Measurements from ENCODE around the gene TMEM207. TPM values are rescaled to one million over a fixed set of nuclear protein-coding genes. Genes with fewer than 3 reads are reported as not detected.

The TMEM207 gene
- polyA plus RNA-seq, 4 donors, result 1.6 TPM; not detected in 3

DNA sequence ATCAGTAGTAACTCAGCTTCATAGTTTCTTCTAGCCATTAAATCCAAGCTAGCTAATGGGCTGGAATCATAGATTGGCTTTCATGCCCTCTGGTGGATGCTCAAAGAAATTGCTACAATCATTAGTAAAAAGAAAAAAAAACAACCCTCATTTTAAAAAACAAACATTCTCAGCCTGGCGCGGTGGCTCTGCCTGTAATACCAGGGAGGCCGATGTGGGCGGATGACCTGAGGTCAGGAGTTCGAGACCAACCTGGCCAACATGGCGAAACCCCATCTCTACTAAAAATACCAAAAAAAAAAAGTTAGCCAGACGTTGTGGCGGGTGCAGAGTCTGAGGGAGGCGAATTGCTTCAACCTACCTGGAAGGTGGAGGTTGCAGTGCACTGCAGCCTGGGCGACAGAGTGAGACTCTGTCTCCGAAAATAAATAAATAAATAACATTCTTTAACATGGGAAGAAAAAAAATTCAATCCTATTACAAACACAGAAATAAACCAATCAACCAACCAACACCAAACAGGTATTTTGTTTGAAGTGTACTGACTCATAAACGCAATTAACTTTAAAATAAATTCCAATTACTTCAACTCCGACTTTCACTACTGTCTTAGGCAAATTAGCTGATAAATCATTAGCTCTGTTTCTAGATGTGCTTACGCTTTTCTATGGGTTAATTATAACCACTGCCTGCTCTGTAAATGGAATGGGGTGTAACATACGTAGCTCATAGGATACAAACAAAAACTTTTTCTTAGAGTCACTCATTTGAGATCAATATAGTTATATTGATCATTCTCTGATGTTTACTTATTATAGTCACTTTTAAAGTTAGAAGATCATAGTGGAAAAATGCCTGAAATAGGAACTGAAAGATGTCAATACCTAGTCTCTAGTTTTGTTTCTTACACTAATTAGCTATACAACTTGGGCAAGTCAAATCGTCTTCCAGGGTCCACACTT is 24.9 kb downstream of the TMEM207 start:
- no peak for FAIRE-seq
- H3K36me3 ChIP-seq (ENCODE audit: control insufficient read depth in 3 of 3, insufficient read depth in 2 of 3, low read depth in 1 of 3, low read length in 3 of 3), result no peaks in the 10 kb centered on the region
- DNase-seq, result peak; percentile 39 to 64
- WGBS, 3 donors, result 8 to 25% (median 13%) methylated on average over 16 of the region's 16 CpGs
- no peaks in the 10 kb centered on the region for H3K4me1 ChIP-seq (ENCODE audit: control insufficient read depth in 3 of 3, insufficient read depth in 2 of 3, low read depth in 1 of 3, low read length in 2 of 3)
- H3K27ac ChIP-seq (ENCODE audit: low read depth in 1 of 3, low read length in 2 of 3), result no peak overlapping the region
- no peak overlapping the region for H3K4me3 ChIP-seq (ENCODE audit: low read depth in 1 of 3, low read length in 3 of 3)
- no peaks in the 10 kb centered on the region for H3K9me3 ChIP-seq (ENCODE audit: control insufficient read depth in 2 of 2, insufficient read depth in 1 of 2, low read depth in 1 of 2, low read length in 1 of 2)
- no peaks in the 10 kb centered on the region for H3K27me3 ChIP-seq (ENCODE audit: control insufficient read depth in 3 of 3, insufficient read depth in 3 of 3, low read length in 3 of 3)

DNA sequence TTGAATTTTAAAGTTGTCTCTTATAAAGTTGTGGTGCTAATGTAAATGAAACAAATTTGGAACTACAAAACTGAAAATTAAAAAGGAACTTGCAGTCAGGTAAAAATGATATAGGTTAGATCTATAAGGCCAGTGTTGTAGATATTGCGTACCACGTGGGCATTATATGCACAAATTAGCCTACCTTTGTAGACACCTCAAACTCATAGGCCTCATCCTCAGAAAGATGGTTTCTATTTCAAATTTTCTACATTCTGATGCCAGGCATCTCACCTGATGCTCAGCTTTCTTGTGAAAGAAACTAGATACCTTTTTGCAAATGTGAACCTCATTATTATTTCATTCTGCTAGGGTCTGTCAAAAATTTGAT is 25.6 kb downstream of the TMEM207 start:
- 53 to 60% (median 57%) methylated on average over 2 of the region's 2 CpGs for WGBS, 3 donors

DNA sequence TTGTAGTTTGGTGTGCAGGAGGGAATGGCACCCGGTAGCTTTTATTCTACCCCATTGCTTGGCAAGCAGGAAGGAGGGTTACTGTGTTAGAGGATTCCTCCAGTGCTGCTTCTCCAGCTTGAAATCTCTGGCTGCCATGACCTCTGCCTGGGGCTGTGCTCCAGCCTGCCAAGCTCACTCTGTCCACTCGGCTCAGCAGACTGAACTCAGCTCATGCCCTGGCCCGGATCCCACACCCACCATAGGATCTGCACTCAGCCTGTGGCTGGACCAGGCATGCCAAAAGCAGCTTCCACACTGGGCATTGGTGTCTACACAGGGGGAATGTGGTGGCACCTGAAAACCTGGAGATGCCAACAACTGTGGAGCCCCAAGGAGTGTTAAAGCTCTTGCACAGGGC is 35.4 kb downstream of the TMEM207 start:
- WGBS, 3 donors, result 80 to 87% (median 84%) methylated on average over 3 of the region's 3 CpGs
- Histone ChIP-seq H3K36me3 (ENCODE audit: control insufficient read depth in 3 of 3, insufficient read depth in 2 of 3, low read depth in 1 of 3, low read length in 3 of 3) (no peaks in the 10 kb centered on the region), H3K27ac (ENCODE audit: low read depth in 1 of 3, low read length in 2 of 3) (no peak overlapping the region), H3K4me3 (ENCODE audit: low read depth in 1 of 3, low read length in 3 of 3) (no peak overlapping the region), H3K27me3 (ENCODE audit: control insufficient read depth in 3 of 3, insufficient read depth in 3 of 3, low read length in 3 of 3) (no peaks in the 10 kb centered on the region), H3K9me3 (ENCODE audit: control insufficient read depth in 2 of 2, insufficient read depth in 1 of 2, low read depth in 1 of 2, low read length in 1 of 2) (peaks cover 0 to 14% of the 10 kb centered on the region in 2 donors), H3K4me1 (ENCODE audit: control insufficient read depth in 3 of 3, insufficient read depth in 2 of 3, low read depth in 1 of 3, low read length in 2 of 3) (no peaks in the 10 kb centered on the region)
- DNase-seq, result no peak
- FAIRE-seq, result no peak

More for the DNA sequence above, 25.6 kb downstream of the TMEM207 start:
- FAIRE-seq (no peak), DNase-seq (no peak)
- H3K36me3 ChIP-seq (ENCODE audit: control insufficient read depth in 3 of 3, insufficient read depth in 2 of 3, low read depth in 1 of 3, low read length in 3 of 3), result no peaks in the 10 kb centered on the region
- no peak overlapping the region for H3K4me3 ChIP-seq (ENCODE audit: low read depth in 1 of 3, low read length in 3 of 3)
- no peaks in the 10 kb centered on the region for H3K4me1 ChIP-seq (ENCODE audit: control insufficient read depth in 3 of 3, insufficient read depth in 2 of 3, low read depth in 1 of 3, low read length in 2 of 3)
- H3K27me3 ChIP-seq (ENCODE audit: control insufficient read depth in 3 of 3, insufficient read depth in 3 of 3, low read length in 3 of 3), result no peaks in the 10 kb centered on the region
- H3K27ac ChIP-seq (ENCODE audit: low read depth in 1 of 3, low read length in 2 of 3), result no peak overlapping the region
- no peaks in the 10 kb centered on the region for H3K9me3 ChIP-seq (ENCODE audit: control insufficient read depth in 2 of 2, insufficient read depth in 1 of 2, low read depth in 1 of 2, low read length in 1 of 2)

DNA sequence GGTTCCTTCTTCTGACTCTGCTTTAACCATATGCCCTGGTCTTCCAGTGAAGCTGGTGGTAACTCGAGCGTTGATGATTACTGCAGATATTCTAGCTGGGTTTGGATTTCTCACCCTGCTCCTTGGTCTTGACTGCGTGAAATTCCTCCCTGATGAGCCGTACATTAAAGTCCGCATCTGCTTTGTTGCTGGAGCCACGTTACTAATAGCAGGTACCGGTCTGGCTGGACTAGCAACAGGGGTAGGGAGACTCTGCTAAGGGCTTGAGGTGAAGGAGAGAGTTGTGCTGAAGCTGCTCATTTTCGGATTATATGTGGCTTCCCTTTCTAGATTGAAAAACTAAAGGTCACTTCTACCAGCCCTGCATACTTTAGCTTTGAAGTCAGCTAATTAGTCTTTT is 45.0 kb downstream of the TMEM207 start:
- Histone ChIP-seq H3K4me1 (ENCODE audit: control insufficient read depth in 3 of 3, insufficient read depth in 2 of 3, low read depth in 1 of 3, low read length in 2 of 3) (no peaks in the 10 kb centered on the region), H3K4me3 (ENCODE audit: low read depth in 1 of 3, low read length in 3 of 3) (no peak overlapping the region), H3K27me3 (ENCODE audit: control insufficient read depth in 3 of 3, insufficient read depth in 3 of 3, low read length in 3 of 3) (no peaks in the 10 kb centered on the region), H3K27ac (ENCODE audit: low read depth in 1 of 3, low read length in 2 of 3) (no peak overlapping the region), H3K9me3 (ENCODE audit: control insufficient read depth in 2 of 2, insufficient read depth in 1 of 2, low read depth in 1 of 2, low read length in 1 of 2) (no peaks in the 10 kb centered on the region), H3K36me3 (ENCODE audit: control insufficient read depth in 3 of 3, insufficient read depth in 2 of 3, low read depth in 1 of 3, low read length in 3 of 3) (no peaks in the 10 kb centered on the region)
- DNase-seq, result no peak
- FAIRE-seq, result no peak
- WGBS, 3 donors, result 88 to 91% (median 89%) methylated on average over 8 of the region's 8 CpGs

DNA sequence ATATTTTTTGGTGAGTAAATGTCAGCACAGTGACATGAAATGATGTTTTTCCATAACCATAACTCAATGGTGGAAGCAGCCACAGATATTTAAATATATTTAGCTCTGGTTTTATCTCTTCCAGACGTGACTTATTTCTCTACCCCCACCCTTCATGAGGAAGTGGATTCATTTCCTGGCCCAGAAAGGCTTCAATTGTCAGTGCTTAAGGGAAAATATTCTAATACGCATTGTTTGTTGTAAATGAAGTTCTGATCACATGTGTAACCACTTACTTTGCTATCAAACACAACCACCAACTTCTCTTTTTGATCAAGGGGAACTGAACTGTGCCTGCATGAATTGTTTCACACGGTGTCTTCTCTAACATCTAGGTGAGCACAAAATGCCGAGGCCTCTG is 47.7 kb downstream of the TMEM207 start:
- no peaks in the 10 kb centered on the region for H3K4me1 ChIP-seq (ENCODE audit: control insufficient read depth in 3 of 3, insufficient read depth in 2 of 3, low read depth in 1 of 3, low read length in 2 of 3)
- no peaks in the 10 kb centered on the region for H3K9me3 ChIP-seq (ENCODE audit: control insufficient read depth in 2 of 2, insufficient read depth in 1 of 2, low read depth in 1 of 2, low read length in 1 of 2)
- no peak overlapping the region for H3K27ac ChIP-seq (ENCODE audit: low read depth in 1 of 3, low read length in 2 of 3)
- no peak for DNase-seq
- no peaks in the 10 kb centered on the region for H3K36me3 ChIP-seq (ENCODE audit: control insufficient read depth in 3 of 3, insufficient read depth in 2 of 3, low read depth in 1 of 3, low read length in 3 of 3)
- no peak overlapping the region for H3K4me3 ChIP-seq (ENCODE audit: low read depth in 1 of 3, low read length in 3 of 3)
- no peaks in the 10 kb centered on the region for H3K27me3 ChIP-seq (ENCODE audit: control insufficient read depth in 3 of 3, insufficient read depth in 3 of 3, low read length in 3 of 3)
- no peak for FAIRE-seq
- 46 to 63% (median 50%) methylated on average over 4 of the region's 4 CpGs for WGBS, 3 donors

DNA sequence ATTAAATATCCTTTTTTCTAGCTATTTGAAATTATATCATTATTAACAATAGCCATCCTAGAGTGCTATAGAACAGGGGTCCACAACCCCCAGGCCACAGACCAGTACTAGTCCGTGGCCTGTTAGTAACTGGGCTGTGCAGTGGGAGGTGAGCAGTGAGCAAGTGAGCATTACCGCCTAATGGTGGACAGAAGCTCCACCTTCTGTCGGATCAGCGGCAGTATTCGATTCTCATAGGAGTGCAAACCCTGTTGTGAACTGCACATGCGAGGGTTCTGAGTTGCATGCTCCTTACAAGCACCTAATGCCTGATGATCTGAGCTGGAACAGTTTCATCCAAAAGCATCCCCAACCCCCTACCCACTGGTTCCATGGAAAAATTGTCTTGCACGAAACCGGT is 50.0 kb downstream of the TMEM207 start:
- WGBS, 3 donors, result 89 to 95% (median 91%) methylated on average over 8 of the region's 8 CpGs
- DNase-seq (no peak), FAIRE-seq (no peak)
- Histone ChIP-seq H3K9me3 (ENCODE audit: control insufficient read depth in 2 of 2, insufficient read depth in 1 of 2, low read depth in 1 of 2, low read length in 1 of 2) (no peaks in the 10 kb centered on the region), H3K4me3 (ENCODE audit: low read depth in 1 of 3, low read length in 3 of 3) (no peak overlapping the region), H3K4me1 (ENCODE audit: control insufficient read depth in 3 of 3, insufficient read depth in 2 of 3, low read depth in 1 of 3, low read length in 2 of 3) (no peaks in the 10 kb centered on the region), H3K36me3 (ENCODE audit: control insufficient read depth in 3 of 3, insufficient read depth in 2 of 3, low read depth in 1 of 3, low read length in 3 of 3) (no peaks in the 10 kb centered on the region), H3K27ac (ENCODE audit: low read depth in 1 of 3, low read length in 2 of 3) (no peak overlapping the region), H3K27me3 (ENCODE audit: control insufficient read depth in 3 of 3, insufficient read depth in 3 of 3, low read length in 3 of 3) (no peaks in the 10 kb centered on the region)

- Histone ChIP-seq H3K27me3 (ENCODE audit: control insufficient read depth in 3 of 3, insufficient read depth in 3 of 3, low read length in 3 of 3) (no peaks in the 10 kb centered on the region), H3K36me3 (ENCODE audit: control insufficient read depth in 3 of 3, insufficient read depth in 2 of 3, low read depth in 1 of 3, low read length in 3 of 3) (no peaks in the 10 kb centered on the region), H3K4me1 (ENCODE audit: control insufficient read depth in 3 of 3, insufficient read depth in 2 of 3, low read depth in 1 of 3, low read length in 2 of 3) (no peaks in the 10 kb centered on the region), H3K4me3 (ENCODE audit: low read depth in 1 of 3, low read length in 3 of 3) (no peak overlapping the region), H3K9me3 (ENCODE audit: control insufficient read depth in 2 of 2, insufficient read depth in 1 of 2, low read depth in 1 of 2, low read length in 1 of 2) (no peaks in the 10 kb centered on the region), H3K27ac (ENCODE audit: low read depth in 1 of 3, low read length in 2 of 3) (no peak overlapping the region)
- 63 to 79% (median 65%) methylated on average over 4 of the region's 4 CpGs for WGBS, 3 donors
- no peak for DNase-seq
- no peak for FAIRE-seq
Measured at GRCh38 chr3:190397889-190398288, 51.8 kb downstream of the TMEM207 start.

GRCh38 chr3:190396001-190396400 is 53.7 kb downstream of the TMEM207 start:
- H3K27me3 ChIP-seq (ENCODE audit: control insufficient read depth in 3 of 3, insufficient read depth in 3 of 3, low read length in 3 of 3), result no peaks in the 10 kb centered on the region
- H3K36me3 ChIP-seq (ENCODE audit: control insufficient read depth in 3 of 3, insufficient read depth in 2 of 3, low read depth in 1 of 3, low read length in 3 of 3), result no peaks in the 10 kb centered on the region
- DNase-seq (no peak), FAIRE-seq (no peak)
- no peak overlapping the region for H3K4me3 ChIP-seq (ENCODE audit: low read depth in 1 of 3, low read length in 3 of 3)
- no peak overlapping the region for H3K27ac ChIP-seq (ENCODE audit: low read depth in 1 of 3, low read length in 2 of 3)
- no peaks in the 10 kb centered on the region for H3K4me1 ChIP-seq (ENCODE audit: control insufficient read depth in 3 of 3, insufficient read depth in 2 of 3, low read depth in 1 of 3, low read length in 2 of 3)
- no peaks in the 10 kb centered on the region for H3K9me3 ChIP-seq (ENCODE audit: control insufficient read depth in 2 of 2, insufficient read depth in 1 of 2, low read depth in 1 of 2, low read length in 1 of 2)

- Histone ChIP-seq H3K27me3 (ENCODE audit: control insufficient read depth in 3 of 3, insufficient read depth in 3 of 3, low read length in 3 of 3) (no peaks in the 10 kb centered on the region), H3K4me1 (ENCODE audit: control insufficient read depth in 3 of 3, insufficient read depth in 2 of 3, low read depth in 1 of 3, low read length in 2 of 3) (no peaks in the 10 kb centered on the region), H3K27ac (ENCODE audit: low read depth in 1 of 3, low read length in 2 of 3) (no peak overlapping the region), H3K9me3 (ENCODE audit: control insufficient read depth in 2 of 2, insufficient read depth in 1 of 2, low read depth in 1 of 2, low read length in 1 of 2) (no peaks in the 10 kb centered on the region), H3K4me3 (ENCODE audit: low read depth in 1 of 3, low read length in 3 of 3) (no peak overlapping the region), H3K36me3 (ENCODE audit: control insufficient read depth in 3 of 3, insufficient read depth in 2 of 3, low read depth in 1 of 3, low read length in 3 of 3) (no peaks in the 10 kb centered on the region)
- FAIRE-seq (no peak), DNase-seq (no peak)
- WGBS, 3 donors, result 64 to 69% (median 66%) methylated on average over 3 of the region's 3 CpGs
Measured at GRCh38 chr3:190388703-190389102, 61.0 kb downstream of the TMEM207 start.
